A549 (cell line): ENCODE results near the gene PPP1R12B. TPM values are rescaled to one million over a fixed set of nuclear protein-coding genes. Genes with fewer than 3 reads are reported as not detected.
"Not testable (repeated sequence)": the region's sequence is repeated elsewhere in the genome, so short reads cannot be mapped to it uniquely, and the experiment has no call there.

Experiments
- ATAC-seq, 2 experiments: fragments of 200-7000 bp in 1 of 2; fragments of >200 bp in 1 of 2; cut with Nextera tagmentation in 1 of 2; cut with Tn5 transposase in 1 of 2; 3 replicates each; pipeline versions ENCODE4 v1.8.0 to v1.9.1; 2018 to 2020; ENCODE audit warnings: mild to moderate bottlenecking in 1 of 2, moderate library complexity in 1 of 2
- CTCF ChIA-PET: fragments of 300-600 bp; sonication (Branson Sonifier 250); formaldehyde crosslinking; extraction: SDS; loops from one replicate; lab custom pipeline; 2021; ENCODE audit warnings: antibody characterized with exemption, inconsistent platforms; lab: Yijun Ruan, JAX
- POLR2A ChIA-PET: fragments of 350-600 bp; formaldehyde crosslinking; extraction: SDS; loops from one replicate; lab custom pipeline; 2021; ENCODE audit warnings: antibody characterized with exemption, inconsistent platforms; lab: Yijun Ruan, JAX
- DNase-seq, 2 experiments: peaks; one replicate each; pipeline versions ENCODE4 v3.0.0 to v3.0.0-alpha.2; 2011 to 2016; ENCODE audit warnings: low read depth in 1 of 2, low spot score in 1 of 2
- FAIRE-seq: peaks from 2 replicates; lab custom pipeline; 2011; peaks lifted over from hg19 to GRCh38; lab: Jason Lieb, UNC
- H3K27ac ChIP-seq, 2 experiments: fragments of >200 bp; sonication (Bioruptor Twin); formaldehyde crosslinking; 3 replicates each; pipeline ENCODE4 v1.5.1; 2016 to 2017
- H3K4me1 ChIP-seq: fragments of >200 bp; sonication (Bioruptor Twin); formaldehyde crosslinking; 3 replicates; pipeline ENCODE4 v1.6.1; 2016
- H3K4me2 ChIP-seq: fragments of >200 bp; sonication (Bioruptor Twin); formaldehyde crosslinking; 3 replicates; pipeline ENCODE4 v1.6.1; 2016
- H3K4me3 ChIP-seq: fragments of >200 bp; sonication (Bioruptor Twin); formaldehyde crosslinking; 3 replicates; pipeline ENCODE4 v1.5.1; 2016
- H3K9me3 ChIP-seq: fragments of >200 bp; sonication (Bioruptor Twin); formaldehyde crosslinking; 3 replicates; pipeline ENCODE4 v1.6.1; 2016
- CBX8 ChIP-seq: fragments of 200-600 bp; sonication (generic); IDR thresholded peaks from 2 replicates; pipeline ENCODE4 v1.6.1; 2016
- CEBPB ChIP-seq, 2 experiments: fragments of >200 bp in 1 of 2; sonication (Bioruptor Twin) in 1 of 2; formaldehyde crosslinking in 1 of 2; IDR thresholded peaks; 2 replicates each; pipeline ENCODE4 v1.6.1; 2012 to 2016
- CHD4 ChIP-seq: fragments of 200-600 bp; sonication (generic); IDR thresholded peaks from 2 replicates; pipeline ENCODE4 v1.6.1; 2016; ENCODE audit warnings: antibody characterized with exemption, mild to moderate bottlenecking, borderline replicate concordance
- E2F6 ChIP-seq: IDR thresholded peaks from 2 replicates; pipeline ENCODE4 v1.6.1; 2012; ENCODE audit warnings: low read depth, borderline replicate concordance
- EHMT2 ChIP-seq: fragments of 200-600 bp; sonication (generic); IDR thresholded peaks from 2 replicates; pipeline ENCODE4 v1.6.1; 2016; ENCODE audit warnings: antibody characterized with exemption, low read depth, mild to moderate bottlenecking, moderate library complexity
- FOSL2 ChIP-seq, 2 experiments: fragments of 450-650 bp in 1 of 2; fragments of >200 bp in 1 of 2; sonication (Bioruptor Twin) in 1 of 2; formaldehyde crosslinking; IDR thresholded peaks; 2 replicates each; pipeline versions ENCODE4 v1.5.0 to v1.6.1; 2016 to 2020; ENCODE audit warnings: mild to moderate bottlenecking in 1 of 2, moderate library complexity in 1 of 2
- HOXA7 ChIP-seq: fragments of 250-450 bp; sonication (Bioruptor Pico); IDR thresholded peaks from 2 replicates; pipeline ENCODE4 v1.5.0; 2020; ENCODE audit warnings: mild to moderate bottlenecking, moderate library complexity
- HOXB13 ChIP-seq: fragments of 250-450 bp; sonication (Bioruptor Pico); IDR thresholded peaks from 2 replicates; pipeline ENCODE4 v1.5.0; 2020; ENCODE audit warnings: low read depth, mild to moderate bottlenecking, moderate library complexity
- KDM1A ChIP-seq: fragments of 200-600 bp; sonication (generic); IDR thresholded peaks from 2 replicates; pipeline ENCODE4 v1.6.1; 2016; ENCODE audit warnings: low read depth, mild to moderate bottlenecking
- MYC ChIP-seq: IDR thresholded peaks from 2 replicates; pipeline ENCODE4 v1.6.1; 2012; ENCODE audit warnings: mild to moderate bottlenecking, inconsistent platforms, low read length, improper control_type of control experiment, borderline replicate concordance
- TFCP2L1 ChIP-seq: fragments of 250-450 bp; sonication (Bioruptor Pico); IDR thresholded peaks from 2 replicates; pipeline ENCODE4 v1.5.0; 2021; ENCODE audit warnings: mild to moderate bottlenecking
- USF2 ChIP-seq: fragments of 450-650 bp; IDR thresholded peaks from 2 replicates; pipeline ENCODE4 v1.6.1; 2014; ENCODE audit warnings: antibody characterized with exemption
- ZFP36 ChIP-seq: fragments of 450-650 bp; IDR thresholded peaks from 2 replicates; pipeline ENCODE4 v1.6.1; 2014; ENCODE audit warnings: borderline replicate concordance; ENCODE audit not compliant: partially characterized antibody
- WGBS: methylation state at CpG from one replicate; pipeline ENCODE4 v1.1.6; 2017; ENCODE audit errors: missing lambda C conversion rate; 5-methylcytosine and 5-hydroxymethylcytosine counted together
- polyA plus RNA-seq, 4 experiments: library from polyadenylated mRNA; depleted of rRNA in 3 of 4; stranded (reverse); fragments of >200 nt; fragmentation: RNase III in 1 of 4; extraction: RNeasy Plus Mini Kit Qiagen cat#74134 plus additional on column Dnase treatment in 1 of 4; gene quantifications; 2 replicates in 3 of 4; 3 replicates in 1 of 4; pipeline ENCODE4 v1.2.3, GENCODE V29; 2011 to 2017
- TF ChIP-seq, protein P1 (sequence below): fragments of 250-450 bp; sonication (Bioruptor Pico); IDR thresholded peaks from 2 replicates; pipeline ENCODE4 v1.5.0; 2021; ENCODE audit warnings: mild to moderate bottlenecking, moderate library complexity, borderline replicate concordance
- TF ChIP-seq, protein P2 (sequence below): IDR thresholded peaks from 2 replicates; pipeline ENCODE4 v1.6.1; 2012

Gene PPP1R12B
- polyA plus RNA-seq, 2 of the 4 experiments (the other 2 are of a cell fraction): 3.3 to 12.1 TPM

GRCh38 chr1:202605515-202605914 is 257.0 kb downstream of the PPP1R12B start (continued):
- no peak for TF ChIP-seq EHMT2
- TF ChIP-seq, protein P1, sequence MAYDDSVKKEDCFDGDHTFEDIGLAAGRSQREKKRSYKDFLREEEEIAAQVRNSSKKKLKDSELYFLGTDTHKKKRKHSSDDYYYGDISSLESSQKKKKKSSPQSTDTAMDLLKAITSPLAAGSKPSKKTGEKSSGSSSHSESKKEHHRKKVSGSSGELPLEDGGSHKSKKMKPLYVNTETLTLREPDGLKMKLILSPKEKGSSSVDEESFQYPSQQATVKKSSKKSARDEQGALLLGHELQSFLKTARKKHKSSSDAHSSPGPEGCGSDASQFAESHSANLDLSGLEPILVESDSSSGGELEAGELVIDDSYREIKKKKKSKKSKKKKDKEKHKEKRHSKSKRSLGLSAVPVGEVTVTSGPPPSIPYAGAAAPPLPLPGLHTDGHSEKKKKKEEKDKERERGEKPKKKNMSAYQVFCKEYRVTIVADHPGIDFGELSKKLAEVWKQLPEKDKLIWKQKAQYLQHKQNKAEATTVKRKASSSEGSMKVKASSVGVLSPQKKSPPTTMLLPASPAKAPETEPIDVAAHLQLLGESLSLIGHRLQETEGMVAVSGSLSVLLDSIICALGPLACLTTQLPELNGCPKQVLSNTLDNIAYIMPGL (CRISPR knock-in tag): no peak
- no peak for TF ChIP-seq CHD4
- no peak for TF ChIP-seq CEBPB (IDR thresholded peaks at IDR 0.05)
- TF ChIP-seq, protein P2, sequence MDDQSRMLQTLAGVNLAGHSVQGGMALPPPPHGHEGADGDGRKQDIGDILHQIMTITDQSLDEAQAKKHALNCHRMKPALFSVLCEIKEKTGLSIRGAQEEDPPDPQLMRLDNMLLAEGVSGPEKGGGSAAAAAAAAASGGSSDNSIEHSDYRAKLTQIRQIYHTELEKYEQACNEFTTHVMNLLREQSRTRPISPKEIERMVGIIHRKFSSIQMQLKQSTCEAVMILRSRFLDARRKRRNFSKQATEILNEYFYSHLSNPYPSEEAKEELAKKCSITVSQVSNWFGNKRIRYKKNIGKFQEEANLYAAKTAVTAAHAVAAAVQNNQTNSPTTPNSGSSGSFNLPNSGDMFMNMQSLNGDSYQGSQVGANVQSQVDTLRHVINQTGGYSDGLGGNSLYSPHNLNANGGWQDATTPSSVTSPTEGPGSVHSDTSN: no peak
- no peak for TF ChIP-seq ZFP36

DNA sequence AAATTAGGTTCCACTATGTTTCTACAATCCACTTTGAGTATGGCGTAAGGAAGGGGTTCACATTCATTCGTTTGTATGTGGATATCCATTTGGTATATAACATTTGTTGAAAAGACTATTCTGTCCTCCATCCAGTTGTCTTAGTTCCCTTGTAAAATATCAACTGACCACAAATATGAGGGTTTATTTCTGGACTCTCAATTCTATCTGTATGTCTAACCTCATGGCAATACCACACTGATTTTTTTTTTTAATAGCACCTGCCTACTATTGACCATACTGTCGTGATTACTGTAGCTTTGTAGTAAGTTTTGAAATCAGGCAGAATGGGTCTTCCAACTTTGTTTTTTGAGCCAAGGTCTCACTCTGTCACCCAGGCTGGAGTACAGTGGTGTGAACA is 263.5 kb downstream of the PPP1R12B start:
- H3K4me1 ChIP-seq, POLR2A ChIA-PET: not testable (repeated sequence)
- CTCF ChIA-PET: interaction anchor here (1.2 to 1.6 kb wide), 3 partner anchors 9 to 26 kb away, joined by 3 to 5 read pairs (median 4); no protein-coding TSS in a partner anchor

DNA sequence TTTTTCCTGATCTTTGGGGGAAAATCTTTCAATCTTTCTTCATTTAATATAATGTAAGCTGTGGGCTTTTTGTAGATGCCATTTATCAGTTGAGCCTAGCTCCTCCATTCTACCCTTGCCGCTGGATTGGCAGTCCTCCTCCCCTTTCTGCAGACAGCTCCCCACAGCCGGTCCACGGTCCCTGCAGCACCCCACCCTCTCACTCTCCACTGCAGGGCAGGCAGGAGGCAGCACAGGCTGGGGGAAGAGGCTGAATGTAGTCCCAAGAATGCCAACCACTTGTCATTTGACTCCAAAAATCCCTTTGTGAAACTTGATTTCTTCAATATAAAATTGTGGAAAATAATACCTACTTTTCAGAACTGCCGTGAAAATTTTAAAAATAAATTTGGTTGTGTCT is 265.1 kb downstream of the PPP1R12B start:
- WGBS: 85% methylated on average over 4 of the region's 4 CpGs
- no peak for FAIRE-seq
- ChIA-PET POLR2A (no interaction called here), CTCF (interaction anchor here (0.6 to 4.0 kb wide), 6 partner anchors 9 to 432 kb away, joined by 3 to 25 read pairs (median 3); no protein-coding TSS in a partner anchor)
- Histone ChIP-seq H3K27ac (no peak overlapping the region), H3K4me2 (no peak overlapping the region), H3K9me3 (no peaks in the 10 kb centered on the region), H3K4me1 (peaks cover 12% of the 10 kb centered on the region), H3K4me3 (no peak overlapping the region)
- DNase-seq: no peak
- TF ChIP-seq E2F6 (no peak), MYC (no peak), TFCP2L1 (no peak), FOSL2 (IDR thresholded peaks at IDR 0.05) (no peak), FOSL2 (CRISPR knock-in tag; IDR thresholded peaks at IDR 0.05) (no peak), CBX8 (no peak), CEBPB (IDR thresholded peaks at IDR 0.05) (no peak), HOXB13 (no peak), USF2 (no peak), KDM1A (no peak), HOXA7 (CRISPR knock-in tag) (no peak)
- TF ChIP-seq, protein P1 (CRISPR knock-in tag): no peak
- no peak for ATAC-seq

More for the DNA sequence above, 263.5 kb downstream of the PPP1R12B start:
- H3K4me2 ChIP-seq, FAIRE-seq, ATAC-seq, H3K4me3 ChIP-seq, DNase-seq, H3K27ac ChIP-seq, H3K9me3 ChIP-seq: not testable (repeated sequence)
- 84% methylated on average over 3 of the region's 3 CpGs for WGBS
